GM10266 (cell line): ENCODE data around the gene A2M.

ENCODE experiments used
- DNase-seq: peaks from one replicate; pipeline ENCODE4 v3.0.0; 2012; ENCODE audit errors: extremely low spot score
- TF ChIP-seq, protein P1 (sequence below): IDR thresholded peaks from 2 replicates; pipeline ENCODE4 v1.5.1; 2012; ENCODE audit warnings: mild to moderate bottlenecking, low read depth; ENCODE audit not compliant: control insufficient read depth, insufficient read depth; ENCODE audit errors: missing control alignments

A2M gene

GRCh38 chr12:9033265-9033887 is 82.3 kb downstream of the A2M start:
- TF ChIP-seq, protein P1, sequence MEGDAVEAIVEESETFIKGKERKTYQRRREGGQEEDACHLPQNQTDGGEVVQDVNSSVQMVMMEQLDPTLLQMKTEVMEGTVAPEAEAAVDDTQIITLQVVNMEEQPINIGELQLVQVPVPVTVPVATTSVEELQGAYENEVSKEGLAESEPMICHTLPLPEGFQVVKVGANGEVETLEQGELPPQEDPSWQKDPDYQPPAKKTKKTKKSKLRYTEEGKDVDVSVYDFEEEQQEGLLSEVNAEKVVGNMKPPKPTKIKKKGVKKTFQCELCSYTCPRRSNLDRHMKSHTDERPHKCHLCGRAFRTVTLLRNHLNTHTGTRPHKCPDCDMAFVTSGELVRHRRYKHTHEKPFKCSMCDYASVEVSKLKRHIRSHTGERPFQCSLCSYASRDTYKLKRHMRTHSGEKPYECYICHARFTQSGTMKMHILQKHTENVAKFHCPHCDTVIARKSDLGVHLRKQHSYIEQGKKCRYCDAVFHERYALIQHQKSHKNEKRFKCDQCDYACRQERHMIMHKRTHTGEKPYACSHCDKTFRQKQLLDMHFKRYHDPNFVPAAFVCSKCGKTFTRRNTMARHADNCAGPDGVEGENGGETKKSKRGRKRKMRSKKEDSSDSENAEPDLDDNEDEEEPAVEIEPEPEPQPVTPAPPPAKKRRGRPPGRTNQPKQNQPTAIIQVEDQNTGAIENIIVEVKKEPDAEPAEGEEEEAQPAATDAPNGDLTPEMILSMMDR, result no peak
- DNase-seq, result no peak

DNA sequence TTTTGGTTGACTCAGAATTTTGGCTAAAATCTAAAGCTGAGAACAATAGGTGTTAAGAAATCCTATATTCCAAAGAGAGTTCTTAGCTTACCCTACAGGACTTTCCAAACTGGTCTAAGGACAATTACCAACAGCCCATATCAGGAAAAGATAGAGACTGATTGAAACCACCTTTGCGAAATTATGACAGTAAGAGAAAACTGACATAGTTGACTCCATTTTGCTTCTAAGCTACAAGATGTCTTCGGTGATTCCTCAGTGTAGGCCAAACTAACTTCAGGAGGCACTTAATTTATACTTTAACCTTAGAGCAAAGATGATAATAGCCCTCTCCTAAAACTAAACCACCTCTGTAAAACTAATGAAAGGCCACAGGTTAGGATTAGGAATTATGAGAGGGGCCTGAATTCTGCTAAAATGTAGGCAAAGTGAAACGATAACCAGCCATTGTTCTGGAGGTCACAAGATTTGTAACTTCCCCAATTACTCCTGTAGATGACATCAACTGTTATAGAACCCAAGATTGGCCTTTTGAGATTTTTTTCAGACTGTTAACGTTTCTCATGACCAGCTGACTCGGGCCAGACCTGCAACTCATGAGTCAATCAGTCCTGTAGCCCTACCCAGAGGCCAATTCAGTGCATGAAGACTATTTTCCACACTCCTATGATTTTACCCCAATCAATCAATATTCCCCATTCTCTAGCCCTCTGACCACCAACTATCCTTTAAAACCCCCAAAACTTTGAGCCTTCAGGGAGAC is 83.3 kb downstream of the A2M start:
- peak; percentile 17 for DNase-seq
- TF ChIP-seq, protein P1, result peak; percentile 28

GRCh38 chr12:9030776-9031175 is 84.9 kb downstream of the A2M start:
- TF ChIP-seq, protein P1, result no peak
- no peak for DNase-seq

DNA sequence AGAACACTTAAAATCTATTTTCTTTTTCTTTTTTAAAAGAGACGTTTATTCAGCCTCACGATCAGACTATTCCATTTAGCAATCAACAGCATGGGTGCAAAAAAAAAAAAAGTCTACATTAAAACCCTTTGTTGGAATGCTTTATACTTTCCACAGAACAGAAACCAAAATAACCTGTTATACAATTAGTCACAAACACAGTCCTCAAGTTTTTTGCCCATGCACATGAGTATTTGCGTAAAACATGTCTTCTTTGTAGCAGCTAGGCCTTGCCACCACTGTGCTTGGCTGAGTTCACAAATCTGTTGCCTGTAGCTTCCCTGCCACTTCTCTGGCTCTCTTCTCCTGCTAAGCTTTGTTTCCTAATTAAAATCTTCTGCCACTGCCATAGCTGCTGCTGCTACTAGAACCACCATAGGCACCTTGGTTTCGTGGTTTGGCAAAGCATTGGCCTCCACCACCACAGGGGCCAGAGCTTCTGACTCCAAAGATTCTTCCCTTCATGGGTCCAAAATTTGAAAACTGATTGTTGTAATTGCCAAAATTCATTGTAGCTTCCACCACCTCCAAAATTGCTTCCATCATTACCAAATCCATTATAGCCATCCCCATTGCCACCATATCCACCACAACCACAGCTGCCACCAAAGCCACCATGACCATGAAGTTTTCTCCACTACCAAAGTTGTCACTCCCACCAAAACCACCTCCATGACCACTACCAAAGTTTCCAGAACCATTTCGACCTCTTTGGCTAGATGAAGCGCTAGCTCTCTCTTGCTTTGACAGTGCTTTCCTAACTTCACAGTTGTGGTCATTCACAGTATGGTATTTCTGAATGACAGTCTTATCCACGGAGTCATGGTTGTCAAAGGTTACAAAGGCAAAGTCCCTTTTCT is 88.3 kb downstream of the A2M start:
- DNase-seq, result no peak
- TF ChIP-seq, protein P1, result no peak

GRCh38 chr12:9024512-9024911 is 91.2 kb downstream of the A2M start:
- DNase-seq, result no peak
- TF ChIP-seq, protein P1, result no peak

GRCh38 chr12:9022592-9022991 is 93.1 kb downstream of the A2M start:
- DNase-seq, result no peak
- TF ChIP-seq, protein P1, result no peak
